Body of pancreas (tissue), 4 donors: ENCODE results near the gene ST13. TPM values are rescaled to one million over a fixed set of nuclear protein-coding genes. Genes with fewer than 3 reads are reported as not detected.
"Not testable (repeated sequence)": the region's sequence is repeated elsewhere in the genome, so short reads cannot be mapped to it uniquely, and the experiment has no call there.

Experiments
- ATAC-seq: fragments of 150-250 bp; one replicate; pipeline ENCODE4 v1.9.1; 2016
- DNase-seq, 4 donors: peaks; one replicate each; pipeline ENCODE4 v3.0.0-alpha.2; 2019
- H3K27ac ChIP-seq, 4 donors: fragments of 200-600 bp; sonication (generic); 1 replicate in 3 of 4; 2 replicates in 1 of 4; pipeline versions ENCODE4 v1.5.1 to v1.6.1; 2016 to 2019; ENCODE audit warnings: mild to moderate bottlenecking in 1 of 4, mixed read lengths in 1 of 4, moderate library complexity in 1 of 4
- H3K27me3 ChIP-seq, 2 donors: fragments of 200-600 bp; sonication (generic); one replicate each; pipeline ENCODE4 v1.6.0; 2016; ENCODE audit warnings: mild to moderate bottlenecking in 1 of 2
- H3K36me3 ChIP-seq, 2 donors: fragments of 200-600 bp; sonication (generic); replicated peaks in 1 of 2; 2 replicates each; pipeline ENCODE4 v1.5.1; 2016; ENCODE audit warnings: low read depth in 2 of 2; ENCODE audit not compliant: insufficient read depth in 1 of 2
- H3K4me1 ChIP-seq: fragments of 200-600 bp; sonication (generic); one replicate; pipeline ENCODE4 v1.6.0; 2016
- H3K4me3 ChIP-seq, 2 donors: fragments of 200-600 bp; sonication (generic); 1 replicate in 1 of 2; 2 replicates in 1 of 2; pipeline ENCODE4 v1.5.1; 2016 to 2019
- H3K9me3 ChIP-seq, 3 donors: fragments of 200-600 bp; sonication (generic); 1 replicate in 2 of 3; 2 replicates in 1 of 3; pipeline ENCODE4 v1.5.1; 2016
- POLR2A ChIP-seq, 3 donors: fragments of 450-650 bp; IDR thresholded peaks; one replicate each; pipeline ENCODE4 v1.6.1; 2016; ENCODE audit warnings: antibody characterized with exemption in 3 of 3, mild to moderate bottlenecking in 2 of 3
- WGBS, 2 donors: methylation state at CpG; one replicate each; pipeline ENCODE4 v1.1.5; 2017; 5-methylcytosine and 5-hydroxymethylcytosine counted together
- intact Hi-C: fragments of 100-400 bp; cut with DNase I; formaldehyde crosslinking; loops from one replicate; pipeline ENCODE4 v1.15.1; 2023
- total RNA-seq, 2 donors: library from RNA; depleted of rRNA; stranded (reverse); fragments of >200 nt; gene quantifications; one replicate each; pipeline ENCODE4 v1.1.0, GENCODE V29; 2016
- TF ChIP-seq, protein P1 (sequence below), 7 experiments: fragments of 450-650 bp in 4 of 7; fragments of 200-600 bp in 3 of 7; sonication (generic) in 3 of 7; IDR thresholded peaks; one replicate each; pipeline ENCODE4 v1.5.1; 2016 to 2019; ENCODE audit warnings: antibody characterized with exemption in 7 of 7

ST13 gene
- total RNA-seq, 2 donors from 2014 or later = 98.9 to 122 TPM

DNA sequence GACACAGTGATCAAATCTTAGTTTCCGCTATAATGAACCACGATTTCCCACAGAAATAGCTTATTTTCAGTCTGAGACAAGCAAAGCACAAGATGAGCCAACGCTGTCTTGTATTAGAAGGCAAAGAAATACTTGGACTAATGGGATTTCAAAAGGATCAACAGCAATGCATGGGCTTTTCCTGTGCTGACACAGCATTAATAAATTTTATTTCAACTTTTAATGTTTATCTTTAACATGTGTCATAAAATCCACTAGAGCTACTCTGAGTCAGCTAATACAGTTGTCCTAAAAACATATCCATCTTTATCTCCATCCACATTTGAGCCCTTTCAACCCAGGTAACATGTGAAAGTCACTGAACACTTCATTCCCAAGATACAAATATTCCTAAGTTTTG is 21.8 kb downstream of the ST13 start:
- no peak for DNase-seq
- H3K9me3 ChIP-seq = no peaks in the 10 kb centered on the region

DNA sequence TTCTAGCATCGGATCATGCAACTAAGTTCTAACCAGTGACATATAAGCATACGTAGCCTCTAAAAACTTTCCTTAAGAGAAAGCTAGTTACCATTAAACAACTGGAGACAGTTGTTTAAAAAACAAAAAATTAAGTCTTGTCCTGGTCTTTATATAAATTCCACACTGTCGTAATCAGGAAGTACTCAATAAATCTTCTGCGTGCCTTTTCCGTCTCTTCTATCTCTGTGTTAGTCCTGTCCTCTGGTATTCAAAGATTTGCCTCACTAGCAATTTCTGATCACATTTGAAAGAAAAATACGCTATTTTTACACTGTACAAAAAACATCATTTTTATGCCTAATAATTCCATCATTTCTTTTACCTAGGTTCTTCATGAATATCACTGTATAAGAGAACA is 27.3 kb downstream of the ST13 start:
- Histone ChIP-seq H3K9me3 (no peaks in the 10 kb centered on the region), H3K4me1 (peaks cover 10% of the 10 kb centered on the region), H3K27ac (no peak overlapping the region), H3K27me3 (no peaks in the 10 kb centered on the region), H3K4me3 (no peak overlapping the region), H3K36me3 (peaks cover 9 to 13% of the 10 kb centered on the region in 2 donors)
- ATAC-seq (no peak), DNase-seq (no peak)
- WGBS, 2 donors = 94 to 96% methylated on average over 6 of the region's 6 CpGs
- intact Hi-C loops = no loop called here
- TF ChIP-seq, protein P1, sequence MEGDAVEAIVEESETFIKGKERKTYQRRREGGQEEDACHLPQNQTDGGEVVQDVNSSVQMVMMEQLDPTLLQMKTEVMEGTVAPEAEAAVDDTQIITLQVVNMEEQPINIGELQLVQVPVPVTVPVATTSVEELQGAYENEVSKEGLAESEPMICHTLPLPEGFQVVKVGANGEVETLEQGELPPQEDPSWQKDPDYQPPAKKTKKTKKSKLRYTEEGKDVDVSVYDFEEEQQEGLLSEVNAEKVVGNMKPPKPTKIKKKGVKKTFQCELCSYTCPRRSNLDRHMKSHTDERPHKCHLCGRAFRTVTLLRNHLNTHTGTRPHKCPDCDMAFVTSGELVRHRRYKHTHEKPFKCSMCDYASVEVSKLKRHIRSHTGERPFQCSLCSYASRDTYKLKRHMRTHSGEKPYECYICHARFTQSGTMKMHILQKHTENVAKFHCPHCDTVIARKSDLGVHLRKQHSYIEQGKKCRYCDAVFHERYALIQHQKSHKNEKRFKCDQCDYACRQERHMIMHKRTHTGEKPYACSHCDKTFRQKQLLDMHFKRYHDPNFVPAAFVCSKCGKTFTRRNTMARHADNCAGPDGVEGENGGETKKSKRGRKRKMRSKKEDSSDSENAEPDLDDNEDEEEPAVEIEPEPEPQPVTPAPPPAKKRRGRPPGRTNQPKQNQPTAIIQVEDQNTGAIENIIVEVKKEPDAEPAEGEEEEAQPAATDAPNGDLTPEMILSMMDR (IDR thresholded peaks at IDR 0.05) = no peak
- TF ChIP-seq POLR2A (IDR thresholded peaks at IDR 0.05) = no peak

More for the DNA sequence above, 21.8 kb downstream of the ST13 start:
- H3K36me3 ChIP-seq = peaks cover 8 to 27% of the 10 kb centered on the region in 2 donors
- H3K4me3 ChIP-seq = no peak overlapping the region
- WGBS, 2 donors = 94 to 95% methylated on average over 3 of the region's 3 CpGs
- ATAC-seq = no peak
- no peak overlapping the region for H3K27ac ChIP-seq
- TF ChIP-seq, protein P1 (IDR thresholded peaks at IDR 0.05) = no peak
- TF ChIP-seq POLR2A (IDR thresholded peaks at IDR 0.05) = no peak
- intact Hi-C loops = loop anchor here (10.0 kb wide), 1 partner anchor 320 kb away; no protein-coding TSS in a partner anchor
- H3K27me3 ChIP-seq = no peaks in the 10 kb centered on the region
- H3K4me1 ChIP-seq = peaks cover 10% of the 10 kb centered on the region

DNA sequence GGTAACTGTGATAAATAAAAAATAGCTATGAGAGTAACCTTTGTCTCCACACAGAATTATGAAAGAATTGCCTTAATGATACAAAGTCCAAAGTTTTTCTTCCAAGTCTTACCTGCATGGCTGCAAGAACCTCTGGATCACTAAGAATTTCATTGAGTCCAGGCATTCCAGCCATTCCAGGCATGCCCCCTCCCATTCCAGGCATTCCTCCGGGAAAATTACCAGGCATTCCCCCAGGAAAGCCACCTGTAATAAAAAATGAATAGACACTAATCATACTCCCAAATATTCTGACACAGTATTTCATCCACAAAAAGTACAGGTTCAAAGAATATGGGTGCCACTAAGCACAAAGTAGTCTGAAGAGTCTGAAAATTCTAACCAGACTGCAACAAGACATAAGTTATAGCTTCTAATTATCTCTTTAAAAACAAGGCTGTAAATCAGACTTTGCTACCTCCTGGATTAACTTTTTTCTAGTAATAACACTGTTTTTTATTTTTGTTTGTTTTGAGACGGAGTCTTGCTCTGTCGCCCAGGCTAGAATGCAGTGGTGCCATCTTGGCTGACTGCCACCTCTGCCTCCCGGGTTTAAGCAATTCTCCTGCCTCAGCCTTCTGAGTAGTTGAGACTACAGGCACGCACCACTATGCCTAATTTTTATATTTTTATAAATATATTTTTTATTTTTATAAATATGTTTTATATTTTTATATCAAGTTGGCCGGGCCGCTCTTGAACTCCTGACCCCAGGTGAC is 29.3 kb downstream of the ST13 start:
- Histone ChIP-seq H3K36me3 (peaks cover 9 to 11% of the 10 kb centered on the region in 2 donors), H3K27me3 (no peaks in the 10 kb centered on the region), H3K4me3 (no peak overlapping the region), H3K4me1 (no peaks in the 10 kb centered on the region), H3K27ac (peak overlapping the region in 1 of 4 donors; percentile 5), H3K9me3 (no peaks in the 10 kb centered on the region)
- intact Hi-C loops = no loop called here
- 68 to 75% methylated on average over 7 of the region's 7 CpGs for WGBS, 2 donors
- DNase-seq = no peak
- ATAC-seq = no peak
- no peak for TF ChIP-seq POLR2A (IDR thresholded peaks at IDR 0.05)
- TF ChIP-seq, protein P1 (IDR thresholded peaks at IDR 0.05) = no peak

DNA sequence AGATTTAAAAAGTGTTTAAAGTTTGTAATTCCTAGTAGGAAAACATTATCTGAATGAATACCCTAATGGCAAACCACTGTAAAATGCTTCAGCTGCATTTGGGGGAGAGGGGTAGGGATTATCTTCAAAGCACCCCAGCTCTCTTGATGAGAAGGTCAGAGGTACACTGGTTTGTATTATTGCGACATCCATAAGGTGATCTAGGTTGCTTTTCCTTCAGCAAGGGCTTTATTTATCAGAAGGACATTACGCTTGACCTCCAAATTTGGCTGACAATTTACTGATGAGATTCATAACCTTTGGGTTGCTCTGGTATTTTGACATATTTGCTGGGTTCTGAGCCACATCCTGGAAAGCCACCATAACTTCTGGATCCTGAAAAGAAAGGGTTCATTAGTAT is 30.1 kb downstream of the ST13 start:
- DNase-seq, H3K27ac ChIP-seq, H3K27me3 ChIP-seq, H3K4me1 ChIP-seq, ATAC-seq, H3K4me3 ChIP-seq, H3K9me3 ChIP-seq, intact Hi-C loops: not testable (repeated sequence)
- WGBS, 2 donors = 91 to 100% methylated on average over 1 to 2 of the region's 2 CpGs
- peaks cover 9 to 11% of the 10 kb centered on the region in 2 donors for H3K36me3 ChIP-seq

DNA sequence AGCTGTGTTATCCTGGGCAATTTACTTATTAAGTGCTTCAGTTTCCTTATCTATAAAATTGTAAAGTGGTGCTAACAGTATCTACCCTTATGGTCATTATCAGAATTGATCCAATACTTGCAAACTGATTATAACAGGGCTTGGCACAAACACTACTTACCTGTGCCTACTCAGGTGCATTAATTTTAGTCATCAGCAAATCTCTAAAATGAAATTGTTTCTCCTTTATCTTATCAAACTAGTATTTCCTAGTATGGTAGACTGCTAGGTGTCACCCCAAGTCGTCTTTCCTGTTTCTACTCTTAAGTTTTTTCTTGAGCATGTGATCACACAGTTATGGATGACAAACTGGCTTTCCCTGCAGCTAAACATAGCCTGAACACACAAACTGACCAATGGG is 33.0 kb downstream of the ST13 start:
- Histone ChIP-seq H3K27ac (no peak overlapping the region), H3K4me1 (peaks cover 9% of the 10 kb centered on the region), H3K36me3 (peaks cover 0 to 2% of the 10 kb centered on the region in 2 donors), H3K27me3 (no peaks in the 10 kb centered on the region), H3K4me3 (no peak overlapping the region), H3K9me3 (no peaks in the 10 kb centered on the region)
- ATAC-seq (no peak), DNase-seq (no peak)
- WGBS, 2 donors = 45 to 61% methylated on average over 1 of the region's 1 CpG
- TF ChIP-seq, protein P1 (IDR thresholded peaks at IDR 0.05) = no peak
- TF ChIP-seq POLR2A (IDR thresholded peaks at IDR 0.05) = no peak
- intact Hi-C loops = no loop called here
